ENCODE results near the gene TMPRSS5.
"Not testable (repeated sequence)": the region's sequence is repeated elsewhere in the genome, so short reads cannot be mapped to it uniquely, and the experiment has no call there.

Gene TMPRSS5

DNA sequence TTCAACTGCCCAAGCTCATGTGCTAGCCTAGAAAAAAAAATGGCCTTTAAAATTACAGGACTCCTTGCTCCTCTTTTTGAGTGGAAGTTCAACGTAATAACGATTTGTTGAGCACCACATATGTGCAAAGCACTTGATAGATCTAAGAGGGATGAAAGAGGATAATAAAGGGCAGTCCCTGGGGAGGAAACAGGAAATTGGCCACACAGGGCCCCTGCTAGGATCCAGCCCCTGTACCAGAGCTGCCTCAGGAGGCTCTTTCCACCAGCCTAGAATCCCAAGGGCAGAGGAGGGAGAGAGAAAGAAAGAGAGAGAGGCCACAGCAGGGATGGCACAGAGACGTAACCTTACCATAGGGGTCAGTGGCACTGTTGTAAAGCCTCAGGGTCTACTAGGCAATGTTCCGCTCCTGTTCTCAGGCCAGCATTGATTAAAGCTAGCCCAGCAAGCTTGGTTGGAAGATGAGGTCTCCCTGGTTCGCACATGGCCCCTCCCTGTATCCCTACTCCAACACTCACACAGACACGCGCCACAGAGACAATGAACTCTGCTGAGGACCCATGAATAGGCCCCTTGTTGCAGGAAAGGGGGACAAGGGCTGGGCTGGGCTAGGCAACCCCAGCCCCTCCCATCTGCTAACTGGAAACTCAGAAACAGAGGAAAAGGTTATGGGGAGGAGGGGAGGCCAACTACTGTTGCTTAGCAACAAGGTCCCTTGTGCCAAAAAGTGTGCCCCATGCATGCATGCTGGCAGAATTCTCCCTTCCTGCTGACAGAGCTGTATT is at the start of gene TMPRSS5:
Gene TMPRSS5, minus strand, starts transcription at position 438 of the 785 bp plus-strand sequence. Its CDS starts 84 bp downstream, at position 354.
- DNase-seq (ENCODE audit: low read depth in 2 of 2), result no peak

GRCh38 chr11:113752932-113753331 is 46.8 kb upstream of the TMPRSS5 start:
- DNase-seq (ENCODE audit: low read depth in 2 of 2), result no peak

- no peak for DNase-seq (ENCODE audit: low read depth in 2 of 2)
Measured at GRCh38 chr11:113736323-113736722, 30.2 kb upstream of the TMPRSS5 start.

GRCh38 chr11:113732092-113732491 is 26.0 kb upstream of the TMPRSS5 start:
- DNase-seq (ENCODE audit: low read depth in 2 of 2), result no peak

- no peak for DNase-seq (ENCODE audit: low read depth in 2 of 2)
Measured at GRCh38 chr11:113730887-113731726, 25.0 kb upstream of the TMPRSS5 start.

DNA sequence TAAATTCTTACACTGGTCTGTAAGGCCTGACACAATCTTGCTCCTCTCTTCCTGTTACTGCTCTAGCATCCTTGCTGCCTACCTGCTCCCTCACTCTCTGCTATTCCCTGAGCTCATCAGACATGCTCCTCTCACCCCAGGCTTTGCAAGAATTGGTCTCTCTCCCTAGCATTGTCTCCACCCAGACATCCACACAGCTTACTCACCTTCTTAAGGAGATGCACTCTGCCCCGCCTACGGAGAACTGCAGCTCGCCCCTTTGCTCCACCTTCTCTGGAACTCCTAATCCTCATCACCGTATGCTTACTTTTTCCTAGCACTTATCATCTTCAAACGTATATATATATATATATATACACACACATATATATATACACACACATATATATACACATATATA is 23.3 kb upstream of the TMPRSS5 start:
- no peak for DNase-seq (ENCODE audit: low read depth in 2 of 2)

- no peak for DNase-seq (ENCODE audit: low read depth in 2 of 2)
Measured at GRCh38 chr11:113728814-113729213, 22.7 kb upstream of the TMPRSS5 start.

DNA sequence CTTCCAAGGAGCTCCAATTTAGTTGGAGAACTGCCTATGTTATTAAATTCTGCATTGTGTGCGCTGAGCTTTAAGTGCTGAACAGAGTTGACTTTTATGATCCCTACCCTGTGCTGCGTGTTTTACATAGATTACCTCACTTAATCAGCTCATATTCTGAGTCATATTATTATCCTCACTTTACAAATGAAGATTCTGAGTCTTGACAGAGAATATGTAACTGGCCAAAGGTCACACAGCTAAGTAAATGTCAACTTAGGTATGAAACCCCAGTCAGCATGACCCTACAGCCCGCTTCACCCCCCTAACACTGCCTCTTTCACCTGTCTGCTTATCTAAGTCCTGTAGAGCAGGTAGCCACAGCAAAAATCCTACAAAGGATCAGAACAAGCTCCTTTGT is 19.8 kb upstream of the TMPRSS5 start:
- no peak for DNase-seq (ENCODE audit: low read depth in 2 of 2)

GRCh38 chr11:113725407-113725806 is 19.3 kb upstream of the TMPRSS5 start:
- no peak for DNase-seq (ENCODE audit: low read depth in 2 of 2)

GRCh38 chr11:113724778-113725177 is 18.7 kb upstream of the TMPRSS5 start:
- no peak for DNase-seq (ENCODE audit: low read depth in 2 of 2)

- DNase-seq (ENCODE audit: low read depth in 2 of 2), result no peak
Measured at GRCh38 chr11:113723787-113724186, 17.7 kb upstream of the TMPRSS5 start.

DNA sequence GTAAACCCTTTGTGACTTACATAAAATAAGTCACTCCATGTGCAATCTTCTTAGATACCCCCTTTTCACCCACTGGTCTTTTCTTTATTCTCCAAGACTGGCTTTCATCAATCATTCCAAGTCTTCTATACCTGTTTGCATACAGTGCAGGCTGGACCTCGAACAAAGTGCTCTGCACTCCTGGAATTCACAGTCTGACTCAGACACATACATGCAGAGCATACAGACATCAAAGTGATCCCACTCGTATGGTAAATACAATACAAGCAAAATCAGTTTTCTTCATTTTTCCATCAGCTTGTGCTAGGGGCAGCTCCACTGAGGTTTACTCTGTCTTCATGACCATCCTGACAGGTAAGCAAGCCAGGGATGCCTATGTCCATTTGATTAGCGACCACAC is 16.8 kb upstream of the TMPRSS5 start:
- no peak for DNase-seq (ENCODE audit: low read depth in 2 of 2)

- no peak for DNase-seq (ENCODE audit: low read depth in 2 of 2)
Measured at GRCh38 chr11:113722221-113722620, 16.1 kb upstream of the TMPRSS5 start.

DNA sequence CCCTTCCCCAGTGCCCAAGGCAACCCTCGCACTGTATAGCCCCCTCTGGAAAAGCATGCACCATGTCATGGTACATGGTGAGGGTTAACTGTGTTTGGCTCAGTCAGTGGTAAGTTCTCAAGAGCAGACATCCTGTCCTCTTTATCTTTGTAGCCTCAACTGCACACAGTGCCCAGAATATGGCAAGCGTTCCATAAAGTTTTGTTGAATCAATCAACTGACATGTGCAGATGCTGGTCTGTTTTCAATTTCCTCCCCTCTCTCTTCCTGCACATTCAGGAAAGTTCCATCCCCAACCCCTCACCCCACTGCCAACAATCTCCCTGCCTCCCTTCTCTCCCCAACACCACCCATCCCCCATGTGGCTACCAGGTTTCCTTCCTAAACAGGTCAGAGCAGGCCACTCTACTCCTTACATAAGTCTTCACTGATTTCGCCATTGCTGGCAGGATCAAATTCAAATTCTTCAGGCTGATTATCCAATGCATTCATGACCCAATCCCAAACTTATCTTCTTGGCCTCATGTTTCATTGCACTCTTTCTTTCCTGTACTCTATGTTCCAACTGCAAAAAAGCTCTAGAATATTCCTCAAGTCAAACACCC is 15.5 kb upstream of the TMPRSS5 start:
- no peak for DNase-seq (ENCODE audit: low read depth in 2 of 2)

GRCh38 chr11:113720478-113720877 is 14.4 kb upstream of the TMPRSS5 start:
- DNase-seq (ENCODE audit: low read depth in 2 of 2), result not testable (repeated sequence)

DNA sequence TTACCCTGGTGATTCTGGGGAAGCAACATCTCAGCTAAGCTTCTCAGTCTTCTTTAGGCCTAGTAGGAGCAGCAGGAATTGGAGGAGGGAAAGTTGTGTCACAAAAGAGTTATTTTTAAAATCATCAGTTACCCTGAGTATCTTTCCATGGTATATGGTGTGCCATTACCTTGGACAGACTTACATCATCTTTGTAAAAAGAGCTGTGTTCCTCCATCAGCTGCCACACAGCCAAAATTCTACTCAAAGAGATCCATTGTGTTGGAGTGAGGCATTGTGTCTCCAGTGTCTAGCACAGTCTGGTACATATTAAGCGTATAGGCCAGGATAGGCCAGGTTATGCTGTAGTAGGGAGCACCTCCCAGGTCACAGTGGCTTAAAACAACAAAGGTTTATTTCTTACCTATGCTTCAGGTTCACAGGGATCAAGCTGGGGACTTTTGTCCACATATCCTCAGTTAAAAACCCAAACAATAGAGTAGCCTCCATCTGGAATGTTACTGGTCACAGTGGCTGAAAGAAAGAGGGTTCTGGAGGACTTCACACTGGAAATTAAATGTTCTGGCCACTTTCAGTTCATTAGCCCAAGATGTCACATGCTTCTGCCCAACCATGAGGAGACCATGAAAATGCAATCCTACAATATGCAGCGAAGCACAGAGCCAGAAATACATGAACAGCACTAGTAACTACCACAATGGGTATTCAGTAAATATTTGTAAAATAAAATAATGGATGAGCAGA is 9.9 kb upstream of the TMPRSS5 start:
- no peak for DNase-seq (ENCODE audit: low read depth in 2 of 2)

DNA sequence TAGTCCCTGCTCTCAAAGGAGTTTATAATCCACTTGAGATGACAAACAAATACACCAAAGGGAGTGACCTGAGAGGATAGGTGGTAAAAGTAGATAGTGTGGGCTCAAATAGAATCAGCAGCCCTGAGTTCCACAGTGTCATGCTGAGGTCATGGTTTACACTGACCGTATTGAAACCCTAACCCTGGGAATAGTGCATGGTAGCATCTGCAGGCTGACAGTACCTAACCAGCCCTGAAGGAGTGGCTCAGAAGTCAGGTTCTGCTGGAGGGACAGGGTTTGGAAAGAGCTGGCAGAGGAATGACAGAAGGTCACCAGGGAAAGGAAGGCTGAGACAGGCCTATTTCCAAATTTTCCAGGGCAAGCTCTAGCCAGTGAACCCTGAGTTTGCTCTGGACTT is 9.2 kb upstream of the TMPRSS5 start:
- no peak for DNase-seq (ENCODE audit: low read depth in 2 of 2)

- no peak for DNase-seq (ENCODE audit: low read depth in 2 of 2)
Measured at GRCh38 chr11:113710989-113711388, 4.9 kb upstream of the TMPRSS5 start.

GRCh38 chr11:113703551-113703950 is 2.6 kb downstream of the TMPRSS5 start:
- not testable (repeated sequence) for DNase-seq (ENCODE audit: low read depth in 2 of 2)

- DNase-seq (ENCODE audit: low read depth in 2 of 2), result no peak
Measured at GRCh38 chr11:113701491-113701890, 4.6 kb downstream of the TMPRSS5 start.

GRCh38 chr11:113698515-113698914 is 7.6 kb downstream of the TMPRSS5 start:
- no peak for DNase-seq (ENCODE audit: low read depth in 2 of 2)
